HUDEP-2 (cell line): ENCODE data around the gene SCFD2.

Experiments
- DNase-seq, 76 experiments: peaks; one replicate each; lab custom pipeline; 2025; ENCODE audit not compliant: unreplicated experiment in 76 of 76; lab: John Stamatoyannopoulos, UW

SCFD2 gene

DNA sequence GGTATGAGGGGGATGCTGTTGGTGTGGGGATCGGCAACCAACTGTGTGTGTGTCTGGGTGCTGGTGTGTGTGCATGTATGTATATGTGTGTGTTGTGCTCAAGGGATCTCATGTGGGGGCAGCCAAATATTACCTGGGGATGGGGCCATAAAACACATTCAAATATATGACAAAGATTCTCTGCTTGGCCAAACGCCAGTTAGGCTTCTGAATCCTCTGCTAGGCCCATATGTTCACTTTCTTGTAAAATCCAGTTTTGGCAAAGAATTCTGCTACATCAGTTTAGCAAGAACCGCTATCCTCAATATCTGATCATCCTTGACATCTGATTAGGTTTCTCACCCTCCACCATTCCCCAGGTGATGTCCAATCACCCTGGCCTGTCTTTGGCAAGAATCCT lies 397.2 kb downstream of the SCFD2 start:
- DNase-seq: no peak

DNA sequence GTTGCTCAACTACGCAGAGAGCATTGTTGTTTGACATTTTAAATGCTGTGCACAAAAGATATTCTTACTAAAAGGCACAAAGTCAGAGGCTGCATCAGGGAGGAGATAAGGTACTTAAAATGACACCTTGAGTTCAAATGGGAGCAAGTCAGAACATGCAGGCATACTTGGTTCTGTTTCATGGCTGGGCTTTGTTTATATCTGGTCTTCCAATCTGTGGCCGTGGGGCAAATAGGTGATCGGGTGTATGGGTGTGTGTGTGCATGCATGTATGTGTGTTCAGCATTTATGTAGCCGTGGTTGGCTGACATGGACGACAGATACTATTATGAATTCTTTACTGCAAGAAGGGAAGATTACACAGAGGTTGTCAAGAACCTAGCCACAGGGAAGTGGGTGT lies 397.6 kb downstream of the SCFD2 start:
- DNase-seq: no peak

DNA sequence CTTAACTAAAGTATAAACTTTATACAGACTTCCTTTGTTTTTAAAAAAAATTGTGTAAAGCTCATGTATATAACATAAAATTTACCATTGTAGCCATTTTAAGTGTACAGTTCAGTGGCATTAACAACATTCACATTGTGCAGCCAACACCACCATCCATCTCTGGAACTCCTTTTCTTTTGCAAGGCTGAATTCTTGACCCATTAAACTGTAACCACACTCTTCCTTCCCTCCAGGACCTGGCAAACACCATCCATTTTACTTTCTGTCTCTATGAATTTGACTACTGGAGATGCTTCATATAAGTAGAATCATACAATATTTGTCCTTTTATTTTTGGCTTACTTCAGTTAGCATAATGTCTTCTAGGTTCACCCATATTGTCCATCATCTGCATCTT lies 399.1 kb downstream of the SCFD2 start:
- DNase-seq: no peak

DNA sequence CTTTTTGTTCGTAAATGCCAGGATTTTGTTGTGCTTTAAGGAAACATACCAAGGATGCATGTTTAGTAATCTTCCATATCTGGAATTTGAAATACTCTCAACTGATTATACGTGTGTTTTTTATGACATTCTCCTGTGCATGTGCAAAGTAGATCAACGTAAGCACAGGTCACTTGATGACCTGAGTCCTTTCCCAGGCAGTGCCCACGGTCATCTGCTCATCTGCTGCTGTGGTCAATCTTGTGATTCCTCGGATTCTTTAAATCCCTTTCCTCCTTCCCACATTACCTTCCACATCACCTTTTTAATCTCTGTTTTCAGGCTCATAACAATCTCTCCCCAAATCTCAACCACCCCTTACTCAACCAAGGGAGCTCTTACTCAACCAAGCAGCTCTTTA lies 399.7 kb downstream of the SCFD2 start:
- no peak for DNase-seq

DNA sequence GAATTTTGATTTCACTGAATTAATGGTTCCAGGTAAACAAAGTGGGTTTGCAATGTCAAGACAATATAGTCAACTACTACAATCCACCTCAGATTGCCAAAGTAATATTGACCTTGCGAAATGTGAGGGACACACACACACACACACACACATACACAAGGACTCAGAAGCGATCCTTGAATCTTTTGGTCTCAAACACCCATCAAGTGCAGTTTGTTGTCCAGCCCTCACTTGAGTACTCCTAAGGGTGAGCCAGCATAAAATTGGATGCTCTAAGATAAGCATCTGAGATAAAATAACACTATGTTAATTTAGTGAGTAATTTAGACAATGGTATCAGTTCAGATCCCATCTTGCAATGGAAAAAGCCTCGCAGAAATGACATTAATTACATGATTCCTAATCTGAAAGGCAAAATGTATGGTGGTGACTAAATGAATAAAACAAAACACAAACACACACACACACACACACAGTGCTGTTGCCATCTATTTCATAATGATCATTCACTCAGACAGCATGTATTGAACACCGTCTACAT lies 401.2 kb downstream of the SCFD2 start:
- no peak for DNase-seq

DNA sequence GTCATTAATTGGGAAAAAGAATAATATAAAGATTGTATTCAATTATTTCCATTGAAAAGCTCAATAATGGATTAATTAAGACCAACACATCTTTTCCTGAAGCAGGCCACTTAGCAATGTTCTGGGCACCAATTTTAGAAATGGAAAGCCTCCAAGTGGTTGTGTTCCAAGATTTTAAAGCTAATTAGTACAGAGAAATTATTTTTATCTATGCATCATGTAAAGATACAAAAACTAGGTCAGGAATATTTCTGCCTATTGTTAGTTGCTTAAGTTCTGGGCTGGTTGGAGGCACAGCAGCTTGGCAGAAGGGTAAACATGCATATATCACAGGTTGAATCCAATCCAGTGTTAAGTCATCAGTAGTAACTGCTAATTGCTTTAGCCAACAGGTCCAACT lies 401.9 kb downstream of the SCFD2 start:
- no peak for DNase-seq

DNA sequence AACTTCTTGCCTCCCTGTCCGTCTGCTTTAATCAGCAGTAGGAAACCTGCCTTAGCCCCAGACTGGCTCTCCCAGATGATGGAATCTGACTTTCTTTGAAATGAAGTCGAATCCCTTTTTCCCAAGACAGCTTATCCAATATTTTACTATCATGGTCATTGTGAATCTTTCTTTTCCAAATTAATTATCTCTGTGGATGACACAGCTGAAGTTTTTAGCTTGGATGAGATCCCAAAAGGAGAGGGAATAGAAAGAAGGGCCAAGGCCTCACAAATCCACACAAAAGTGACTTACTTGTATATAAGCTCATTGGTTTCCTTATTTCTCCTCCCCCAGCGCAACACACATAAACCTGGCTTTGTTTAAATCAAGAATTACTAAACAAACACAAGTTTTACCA lies 403.1 kb downstream of the SCFD2 start:
- DNase-seq: no peak

DNA sequence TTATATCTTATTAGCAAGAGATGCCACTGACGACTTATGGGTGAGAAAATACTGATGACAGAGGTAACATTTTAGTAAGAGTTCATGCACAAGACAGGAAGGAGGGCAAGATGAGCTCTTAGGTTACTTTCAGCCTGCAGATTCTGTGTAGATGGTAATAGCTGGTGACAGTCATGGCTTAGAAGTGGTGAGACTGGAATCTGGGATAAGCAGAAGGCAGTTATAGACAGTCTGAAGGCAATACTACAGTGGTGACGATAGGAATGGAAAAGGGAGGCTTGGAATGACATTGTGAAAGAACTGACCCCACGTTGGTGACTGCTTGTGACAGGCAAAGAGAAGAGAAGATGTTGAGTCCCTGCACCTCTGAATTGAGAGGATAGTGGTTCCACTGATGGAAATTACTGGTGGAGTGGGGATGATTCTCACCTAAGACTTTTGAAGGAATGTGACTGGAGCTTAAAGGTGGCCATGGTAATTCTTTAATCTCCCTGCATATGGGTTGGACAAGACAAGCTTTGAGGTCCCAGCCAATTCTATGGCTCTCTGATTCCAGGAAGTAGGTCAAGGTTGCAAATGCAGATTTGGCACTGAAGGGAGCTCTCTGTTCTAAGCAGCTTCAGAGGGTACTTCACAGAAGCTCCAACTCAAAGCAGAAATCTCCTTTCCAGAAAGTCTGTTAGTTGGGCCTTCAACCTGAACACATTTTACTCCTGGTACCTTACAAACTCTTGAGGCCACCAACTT lies 404.0 kb downstream of the SCFD2 start:
- no peak for DNase-seq

DNA sequence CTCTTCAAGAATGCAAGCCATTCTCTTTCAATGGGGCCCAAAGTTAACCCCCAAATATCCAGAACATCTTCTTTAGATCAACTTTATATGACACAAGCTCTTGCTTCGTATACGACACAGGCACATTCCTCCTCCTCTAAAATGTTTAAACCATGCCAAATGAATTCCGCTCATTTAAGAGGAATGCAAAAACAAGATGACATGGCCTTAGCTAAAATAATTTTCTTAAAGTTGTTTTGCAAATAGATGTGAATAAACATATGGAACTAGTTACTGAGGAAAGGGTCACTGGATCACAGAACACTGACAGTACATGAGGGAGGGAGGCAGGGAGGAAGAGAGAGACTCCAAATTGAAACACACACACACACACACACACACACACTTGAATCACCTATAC lies 406.3 kb downstream of the SCFD2 start:
- no peak for DNase-seq

DNA sequence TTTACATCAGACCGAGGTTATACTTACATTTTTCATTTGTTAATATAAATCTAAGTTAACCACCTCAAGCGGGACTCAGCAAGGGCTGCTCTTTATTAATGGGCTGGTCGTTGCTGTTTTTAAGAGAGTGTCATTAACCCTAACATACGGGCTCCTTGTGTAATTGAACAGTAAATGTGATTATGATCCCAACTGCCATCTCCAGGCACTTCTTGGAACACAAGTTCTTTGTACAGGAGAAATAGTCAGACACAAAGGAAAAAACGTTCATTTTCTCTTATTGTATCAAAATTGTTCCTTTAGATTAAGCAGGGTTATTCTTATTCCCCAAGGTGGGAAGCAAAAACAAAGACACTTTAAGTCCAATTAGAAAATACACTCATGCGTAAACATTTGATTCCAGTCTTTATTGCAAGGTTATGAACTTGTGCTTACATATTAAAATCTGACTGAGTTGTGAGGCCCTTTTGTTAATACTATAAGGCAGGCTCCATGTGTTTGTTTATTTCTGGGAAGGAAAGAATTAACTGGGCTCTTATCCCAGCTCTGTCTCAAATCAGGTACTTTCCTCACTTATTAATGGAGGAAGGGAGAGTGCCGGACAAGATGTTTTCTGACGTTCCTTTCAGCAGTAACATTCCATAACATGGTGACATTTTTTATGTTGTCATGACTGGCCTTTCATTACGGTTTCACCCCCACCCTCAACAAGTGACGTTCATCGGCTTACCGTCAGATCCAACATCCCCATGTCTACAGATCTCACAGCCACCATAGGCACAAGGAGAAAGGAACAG lies 407.8 kb downstream of the SCFD2 start:
- no peak for DNase-seq

DNA sequence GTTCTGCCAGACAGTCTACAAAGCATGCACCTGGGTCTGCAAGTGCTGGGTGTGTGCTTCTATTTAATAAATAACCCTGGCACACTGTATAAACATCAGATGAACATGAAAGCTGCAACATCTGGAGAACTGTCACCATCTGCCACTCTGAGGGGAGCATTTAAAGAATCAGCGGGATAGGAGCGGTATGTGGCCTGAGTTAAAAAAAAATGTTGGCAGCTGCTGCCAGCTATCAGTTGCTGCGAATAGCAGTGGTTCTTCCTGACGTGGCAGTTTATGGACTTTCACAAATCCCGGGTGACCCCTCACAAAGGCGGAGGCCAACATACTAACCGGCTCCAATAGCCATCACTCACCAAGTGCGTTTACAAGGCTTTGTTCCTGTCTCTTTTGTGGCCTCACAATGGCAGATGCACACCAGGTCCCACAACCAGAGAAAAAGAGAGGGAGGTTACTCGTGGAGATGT lies 408.6 kb downstream of the SCFD2 start:
- no peak for DNase-seq

DNA sequence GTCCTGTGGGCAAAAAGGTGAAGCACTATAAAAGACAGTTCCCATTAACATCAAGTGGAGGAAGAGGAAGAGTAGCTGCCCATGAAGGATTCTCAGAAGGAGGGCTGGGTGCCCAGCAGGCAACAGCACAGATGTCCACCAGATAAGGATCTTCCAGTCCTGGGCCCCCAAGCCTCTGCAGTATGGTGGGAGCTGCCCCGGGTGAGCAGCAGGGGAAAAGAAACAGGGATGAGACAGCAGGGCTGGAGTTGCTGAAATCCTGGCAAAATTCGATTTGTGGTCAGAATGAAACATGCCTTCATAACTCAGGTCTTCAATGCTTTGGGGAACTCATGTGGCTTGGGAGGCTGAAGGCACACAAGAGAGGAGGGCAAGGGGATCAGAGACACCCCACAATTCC lies 409.2 kb downstream of the SCFD2 start:
- no peak for DNase-seq

DNA sequence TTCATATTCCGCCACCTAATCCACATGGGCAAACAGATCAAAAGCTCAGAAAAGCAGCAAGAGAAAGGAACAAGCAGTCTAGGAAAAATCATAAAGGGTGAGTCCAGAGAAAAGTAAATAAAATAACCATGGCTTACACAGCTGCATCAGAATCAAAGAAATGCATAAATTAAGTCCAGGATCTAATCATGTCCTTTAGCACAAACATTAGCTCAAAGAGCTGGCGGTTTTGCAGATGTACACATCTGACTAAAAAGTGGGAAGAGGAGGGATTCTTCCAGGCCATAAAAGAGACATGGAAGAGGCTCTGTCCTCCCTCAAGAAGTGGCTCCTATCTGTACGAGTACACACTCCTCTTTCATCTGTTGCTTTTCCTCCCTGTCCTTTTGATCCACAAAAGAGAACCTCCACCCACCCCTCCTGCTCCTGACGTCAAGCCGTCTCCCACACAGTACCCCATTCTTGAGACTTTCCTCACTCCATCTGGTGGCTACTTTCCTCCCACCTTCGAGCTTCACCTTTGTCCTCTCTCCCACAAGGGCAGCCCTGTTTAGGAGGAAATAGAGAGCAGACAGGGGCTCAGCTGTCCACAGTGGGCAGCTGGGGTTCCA lies 411.2 kb downstream of the SCFD2 start:
- no peak for DNase-seq

DNA sequence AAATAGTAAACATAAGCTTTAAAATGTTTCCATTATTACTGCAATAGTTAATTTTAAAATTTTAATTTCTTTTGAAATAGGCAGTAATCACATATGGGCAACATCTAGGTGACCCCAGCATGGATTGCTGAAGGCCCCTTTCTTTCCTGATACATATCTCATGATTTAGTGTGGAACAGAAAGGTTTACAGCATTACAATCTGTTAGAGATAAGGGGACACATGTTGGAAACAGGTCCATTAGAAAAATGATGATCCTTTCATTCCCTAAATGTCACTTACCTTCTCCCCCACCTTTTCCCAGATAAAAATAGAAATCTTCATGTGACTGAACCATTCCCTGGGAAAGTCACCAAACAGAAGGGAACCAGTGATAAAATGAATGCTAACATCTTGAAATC lies 413.3 kb downstream of the SCFD2 start:
- DNase-seq: no peak

DNA sequence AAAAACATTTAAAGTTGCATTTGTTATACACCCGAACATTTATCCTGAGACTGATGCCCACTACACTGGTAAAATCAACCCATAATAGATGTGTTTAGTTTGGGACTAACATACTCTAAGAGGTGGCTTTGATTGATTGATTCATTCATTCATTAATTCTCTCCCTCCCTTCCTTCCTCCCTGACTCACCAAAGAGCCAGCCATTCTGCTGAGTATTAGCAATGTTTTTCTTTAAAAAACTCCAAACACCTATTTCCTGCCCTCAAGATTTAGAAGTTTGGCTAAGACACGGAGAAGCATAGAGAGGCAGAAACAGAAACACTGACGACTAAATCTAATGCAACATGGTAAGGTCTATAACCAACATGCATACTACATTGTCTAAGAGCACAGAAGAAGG lies 414.8 kb downstream of the SCFD2 start:
- no peak for DNase-seq

DNA sequence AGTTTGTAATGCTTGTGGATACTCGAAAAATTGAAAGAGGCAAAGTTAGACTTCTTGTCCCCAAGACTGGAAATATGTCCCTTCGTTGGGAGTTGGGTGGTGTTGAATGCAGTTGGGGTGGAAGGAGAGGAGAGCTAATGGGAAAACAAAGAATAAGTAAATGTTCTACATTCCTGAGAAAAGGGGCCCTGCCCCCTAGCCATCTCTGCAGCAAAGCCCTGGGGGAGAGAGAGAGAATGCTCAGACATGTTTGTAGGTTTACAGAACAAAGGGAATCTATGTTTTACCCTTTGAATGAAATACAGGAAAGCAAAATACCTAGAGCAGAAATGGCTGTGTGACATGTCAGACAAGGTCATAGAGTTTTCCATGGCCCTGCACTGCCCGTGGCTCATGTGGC lies 415.6 kb downstream of the SCFD2 start:
- no peak for DNase-seq

DNA sequence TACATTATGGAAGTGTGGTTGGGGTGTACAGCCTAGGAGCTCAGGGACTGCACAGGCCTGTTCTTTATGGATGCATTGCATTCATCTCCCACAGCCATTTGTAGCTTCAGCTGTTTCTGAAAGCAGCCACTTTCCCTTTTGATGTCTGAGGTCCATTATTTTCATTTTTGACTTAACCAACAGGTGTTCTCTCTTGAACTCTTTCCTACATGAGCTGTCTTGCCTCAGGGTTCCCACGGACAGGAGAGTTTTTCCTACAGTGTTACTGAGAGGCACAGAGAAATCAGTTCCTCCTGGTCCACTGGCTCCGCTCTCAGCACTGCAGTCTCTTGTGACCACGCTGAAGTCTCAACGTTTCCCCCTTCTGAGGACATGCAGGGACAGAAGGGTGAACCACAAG lies 416.5 kb downstream of the SCFD2 start:
- no peak for DNase-seq

DNA sequence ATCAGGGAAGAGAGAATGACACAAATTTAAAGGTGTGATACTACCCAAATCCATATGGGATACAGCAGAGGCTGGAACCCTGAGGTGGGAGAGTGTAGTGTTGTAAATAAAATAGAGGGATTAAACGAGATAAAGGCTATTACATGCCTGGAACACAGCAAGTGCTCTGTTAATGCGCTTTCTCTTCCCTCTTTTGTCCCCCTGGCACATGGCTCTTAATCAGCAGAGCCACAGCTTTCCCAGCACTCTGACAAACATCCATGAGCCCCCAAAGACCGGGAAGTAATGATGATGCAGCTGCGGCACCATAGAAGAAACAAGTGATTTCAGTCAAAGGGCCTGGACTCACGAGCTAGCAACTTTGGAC lies 417.8 kb downstream of the SCFD2 start:
- DNase-seq: no peak

DNA sequence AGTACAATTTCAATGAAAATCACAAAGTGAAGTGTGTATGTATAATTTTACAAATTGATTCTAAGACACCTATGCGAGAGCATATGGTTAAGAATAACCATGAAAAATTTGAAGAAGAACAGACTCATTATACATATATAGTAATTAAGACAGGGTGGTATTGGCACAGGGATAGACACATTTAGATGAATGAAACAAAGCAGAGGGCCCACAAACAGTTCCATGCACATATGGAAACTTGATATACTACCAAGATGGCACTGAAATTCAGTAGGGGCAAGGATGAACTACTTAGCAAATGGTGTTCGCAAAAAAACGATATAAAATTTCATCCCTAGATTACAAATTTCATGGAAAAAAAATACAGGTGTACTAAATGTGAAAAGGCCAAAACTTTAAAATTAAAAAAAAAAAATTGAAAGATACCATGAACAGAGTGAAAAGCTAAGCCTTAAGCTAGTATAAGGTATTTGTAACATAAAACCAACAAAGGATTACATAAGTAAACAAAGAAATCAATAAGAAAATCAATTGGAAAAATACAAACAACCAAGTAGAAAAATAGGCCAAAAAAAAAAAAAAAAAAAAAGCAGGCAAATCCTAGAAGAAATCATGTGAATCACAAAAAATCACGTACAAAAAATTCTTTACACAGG lies 418.3 kb downstream of the SCFD2 start:
- DNase-seq: no peak

DNA sequence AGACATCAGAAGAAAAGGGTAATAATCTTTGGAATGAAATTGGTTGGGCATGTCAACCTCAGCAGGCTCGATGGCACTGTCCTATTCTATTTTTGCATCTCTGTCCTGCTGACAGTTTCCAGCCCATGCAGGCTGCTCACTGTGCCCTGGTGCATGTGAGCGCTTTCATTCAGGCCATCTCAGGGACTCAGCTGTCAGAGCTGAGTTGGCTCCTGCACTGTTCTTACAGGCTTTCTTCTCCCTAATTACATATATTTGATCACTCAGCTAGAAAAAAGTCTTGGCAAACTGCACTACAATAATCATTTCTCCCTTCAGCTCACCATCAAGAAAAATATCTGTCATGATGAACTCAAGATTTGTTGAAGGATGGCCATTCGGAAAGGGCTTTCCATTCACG lies 419.0 kb downstream of the SCFD2 start:
- no peak for DNase-seq

DNA sequence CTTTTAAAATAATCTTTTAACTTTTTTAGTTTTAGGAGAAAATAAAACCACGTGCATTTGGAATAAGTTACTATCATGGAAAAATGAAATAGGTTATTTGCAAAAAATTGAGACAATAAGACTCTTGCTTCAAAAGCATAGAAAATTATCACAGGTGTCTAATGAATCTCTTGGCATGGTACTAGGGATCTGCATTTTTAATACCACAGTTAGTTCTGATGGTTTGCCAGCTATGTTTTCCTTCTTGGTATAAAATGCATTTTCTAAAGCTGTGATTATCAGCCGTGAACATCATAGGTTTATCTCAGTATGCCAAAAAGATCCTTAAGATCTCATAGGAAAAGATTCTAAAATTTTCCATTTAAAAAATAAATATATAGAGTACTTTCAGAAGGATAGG lies 419.9 kb downstream of the SCFD2 start:
- no peak for DNase-seq
